SU-DHL-6 (cell line): ENCODE measurements around the gene TLK1.

ENCODE experiments used
- EZH2phosphoT487 ChIP-seq: fragments of 200-600 bp; sonication (generic), shearing (Covaris generic); conservative IDR thresholded peaks from 2 replicates; pipeline ENCODE4 v1.6.1; 2018; ENCODE audit warnings: mild to moderate bottlenecking, antibody characterized with exemption, low read length, moderate library complexity, mixed read lengths
- TF ChIP-seq, protein P1 (sequence below): fragments of 200-600 bp; sonication (generic); IDR thresholded peaks from one replicate; pipeline ENCODE4 v1.5.1; 2017; ENCODE audit warnings: antibody characterized with exemption, mild to moderate bottlenecking, low read length, moderate library complexity; ENCODE audit not compliant: insufficient read depth, poor library complexity, severe bottlenecking

DNA sequence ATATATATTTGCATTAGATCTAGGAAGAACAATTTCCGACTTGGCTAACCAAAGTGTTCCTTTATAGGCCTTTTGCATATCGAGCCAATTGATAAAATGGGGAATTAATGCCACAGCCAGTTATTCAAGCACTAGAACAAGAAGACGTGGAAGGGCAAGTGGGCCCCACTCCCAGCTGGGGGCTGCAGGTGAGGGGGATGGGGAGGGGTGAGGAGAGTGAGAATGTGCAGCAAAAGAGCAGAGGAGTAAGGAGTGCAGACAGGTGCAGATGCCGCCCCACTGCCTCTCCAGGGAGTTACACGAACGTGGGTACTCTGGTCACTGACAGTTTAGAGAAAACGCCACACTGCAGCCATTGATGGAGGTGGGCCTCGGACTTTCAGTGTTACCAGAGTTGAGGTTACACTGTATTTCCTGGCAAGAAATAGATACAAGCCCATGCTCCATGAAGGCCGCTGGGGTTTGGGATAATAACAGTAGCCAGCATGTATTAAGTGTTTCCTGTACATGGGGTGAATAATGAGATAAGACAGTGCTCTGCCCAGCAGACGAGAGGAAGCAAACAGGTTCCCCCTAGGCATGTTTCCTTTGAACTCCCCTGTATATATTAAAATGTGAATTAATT is 190.7 kb downstream of the TLK1 start:
- no peak for TF ChIP-seq EZH2phosphoT487
- TF ChIP-seq, protein P1, sequence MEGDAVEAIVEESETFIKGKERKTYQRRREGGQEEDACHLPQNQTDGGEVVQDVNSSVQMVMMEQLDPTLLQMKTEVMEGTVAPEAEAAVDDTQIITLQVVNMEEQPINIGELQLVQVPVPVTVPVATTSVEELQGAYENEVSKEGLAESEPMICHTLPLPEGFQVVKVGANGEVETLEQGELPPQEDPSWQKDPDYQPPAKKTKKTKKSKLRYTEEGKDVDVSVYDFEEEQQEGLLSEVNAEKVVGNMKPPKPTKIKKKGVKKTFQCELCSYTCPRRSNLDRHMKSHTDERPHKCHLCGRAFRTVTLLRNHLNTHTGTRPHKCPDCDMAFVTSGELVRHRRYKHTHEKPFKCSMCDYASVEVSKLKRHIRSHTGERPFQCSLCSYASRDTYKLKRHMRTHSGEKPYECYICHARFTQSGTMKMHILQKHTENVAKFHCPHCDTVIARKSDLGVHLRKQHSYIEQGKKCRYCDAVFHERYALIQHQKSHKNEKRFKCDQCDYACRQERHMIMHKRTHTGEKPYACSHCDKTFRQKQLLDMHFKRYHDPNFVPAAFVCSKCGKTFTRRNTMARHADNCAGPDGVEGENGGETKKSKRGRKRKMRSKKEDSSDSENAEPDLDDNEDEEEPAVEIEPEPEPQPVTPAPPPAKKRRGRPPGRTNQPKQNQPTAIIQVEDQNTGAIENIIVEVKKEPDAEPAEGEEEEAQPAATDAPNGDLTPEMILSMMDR, result no peak
